CD4-positive, alpha-beta T cell treated with Interleukin-1 beta for 1 hour (primary cell): Measurements from ENCODE around the gene SLC16A7.

Experiments
- DNase-seq, 2 donors: peaks; one replicate each; pipeline ENCODE4 v3.0.0-alpha.2; 2020 to 2022

SLC16A7 gene

DNA sequence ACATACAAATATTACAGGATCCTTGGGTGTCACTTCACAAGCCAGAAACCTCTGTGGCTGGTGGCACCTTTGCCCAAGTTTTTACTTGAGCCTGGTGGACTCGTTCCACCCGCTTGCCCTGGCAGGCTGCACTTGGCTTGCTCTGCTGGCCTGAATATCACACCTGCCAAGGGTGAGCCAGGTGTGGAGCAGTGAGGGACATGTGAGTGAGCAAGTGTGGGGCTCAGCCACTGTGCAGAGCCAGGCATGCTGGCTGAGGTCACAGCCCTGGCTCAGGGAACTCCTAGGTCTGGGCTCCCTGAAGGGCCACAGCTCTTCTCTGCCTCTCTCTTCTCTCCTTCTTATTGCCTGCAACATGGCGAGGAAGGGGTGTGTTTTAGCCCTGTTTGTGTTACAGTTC lies 82.0 kb downstream of the SLC16A7 start:
- no peak for DNase-seq

DNA sequence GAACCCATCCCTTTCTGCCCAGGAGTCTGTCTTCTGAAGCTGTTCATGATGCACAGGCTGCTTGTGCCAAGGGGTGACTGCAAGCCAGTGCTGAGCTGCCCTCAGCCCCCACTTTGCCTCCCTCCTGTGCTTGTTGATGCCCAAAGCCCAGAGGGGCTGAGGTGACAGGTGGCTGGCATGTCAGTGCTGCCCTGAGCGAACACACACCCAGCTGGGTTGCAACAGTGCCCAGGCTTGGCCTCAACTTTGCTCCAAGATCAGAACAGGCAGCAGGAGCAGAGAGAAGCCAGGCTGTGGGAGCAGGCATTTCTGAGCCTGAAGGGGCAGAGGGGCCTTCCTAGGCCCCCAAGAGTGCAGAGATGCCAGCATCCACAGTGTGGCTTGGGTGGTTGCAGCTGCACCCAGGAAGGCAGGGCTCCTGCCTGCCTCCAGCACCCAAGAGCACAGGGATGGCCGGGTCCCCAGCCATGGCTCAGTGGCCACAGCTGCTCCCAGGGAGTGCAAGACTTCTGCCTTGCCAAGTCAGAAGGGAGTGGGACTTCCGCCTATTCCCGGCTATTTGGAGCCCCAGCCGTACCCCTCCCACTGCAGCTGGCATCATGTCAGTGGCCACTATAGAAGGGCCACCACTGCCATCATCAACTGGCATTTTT lies 83.1 kb downstream of the SLC16A7 start:
- DNase-seq, result no peak

GRCh38 chr12:59689776-59690175 lies 93.9 kb downstream of the SLC16A7 start:
- no peak for DNase-seq

DNA sequence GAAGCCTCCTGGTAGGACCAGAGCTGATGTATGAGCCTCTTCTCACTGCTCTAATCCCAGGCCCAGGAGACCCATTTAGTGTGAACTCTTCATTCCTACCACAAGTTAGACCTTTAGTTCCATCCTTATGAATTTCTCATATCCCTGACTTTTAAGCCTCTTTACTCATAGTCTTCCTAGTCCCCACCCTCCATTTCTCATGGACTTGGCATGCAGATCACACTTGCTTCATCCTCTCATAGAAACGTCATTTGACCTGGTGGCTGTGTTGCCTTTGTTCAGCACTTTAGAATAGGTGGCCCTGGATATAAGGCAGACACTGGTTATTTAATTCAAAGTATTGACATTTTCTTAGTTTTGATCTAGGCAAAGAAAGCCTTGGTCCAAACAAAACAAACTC lies 99.5 kb downstream of the SLC16A7 start:
- DNase-seq, result no peak

DNA sequence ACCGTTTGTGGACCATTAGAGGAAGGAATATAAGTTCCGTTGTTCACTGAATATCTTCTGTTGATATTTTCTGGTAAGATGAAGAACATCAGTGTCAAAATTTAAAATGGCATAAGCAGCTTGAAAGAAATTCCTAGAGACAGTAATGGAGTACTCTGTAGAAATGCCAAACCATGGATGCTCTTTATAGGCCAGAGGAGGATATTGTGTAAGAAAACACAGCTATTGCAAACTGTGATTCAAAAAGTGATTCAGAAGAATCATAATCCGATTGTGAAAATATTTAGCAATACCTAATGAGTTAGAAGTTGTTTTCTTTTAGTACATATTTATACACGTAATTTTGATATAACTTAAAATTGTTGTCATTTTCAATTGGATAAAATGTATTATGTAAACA lies 102.8 kb downstream of the SLC16A7 start:
- no peak for DNase-seq

DNA sequence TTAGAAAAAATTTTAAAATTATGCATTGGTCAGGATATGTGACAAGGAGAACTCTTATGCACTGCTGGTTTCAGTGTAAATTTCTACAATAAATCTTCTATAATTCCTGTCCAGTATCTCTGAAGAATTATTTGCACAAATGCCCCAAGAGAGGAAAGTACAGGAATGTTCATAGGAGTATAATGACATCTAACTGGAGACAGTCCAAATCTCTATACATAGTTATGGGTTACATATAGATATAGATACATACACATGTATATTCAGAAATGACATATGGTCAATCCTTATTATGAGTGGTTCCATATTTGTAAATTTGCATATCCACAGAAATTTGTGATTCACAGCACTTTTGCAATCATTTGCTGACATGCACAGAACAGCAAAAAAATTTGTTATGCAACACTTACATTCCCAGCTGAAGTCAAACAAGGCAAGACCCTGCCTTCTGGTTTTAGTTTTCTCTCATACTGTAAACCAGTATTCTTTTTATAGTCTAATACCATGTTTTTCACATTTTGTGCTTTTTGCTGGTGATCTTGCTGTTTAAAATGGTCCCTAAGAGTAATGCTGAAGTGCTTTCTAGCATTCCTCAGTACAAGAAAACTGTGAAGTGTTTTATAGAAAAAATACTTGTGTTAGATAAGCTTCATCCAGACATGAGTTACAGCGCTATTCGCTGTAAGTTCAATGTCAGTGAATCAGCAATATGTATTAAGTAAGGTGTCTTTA lies 103.8 kb downstream of the SLC16A7 start:
- no peak for DNase-seq

DNA sequence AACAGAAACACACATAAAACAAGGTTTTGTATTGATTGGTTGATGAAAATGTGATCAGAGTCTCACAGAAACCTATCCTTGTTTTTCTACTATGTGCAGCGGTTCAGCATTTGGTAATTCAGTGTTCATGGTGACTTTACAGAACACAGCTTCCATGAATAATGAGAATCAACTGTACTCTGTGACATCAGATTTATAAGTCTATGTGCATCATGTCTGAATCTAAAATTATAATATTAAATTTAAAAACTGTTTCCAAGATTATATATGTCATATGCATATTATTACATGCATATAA lies 104.3 kb downstream of the SLC16A7 start:
- DNase-seq, result no peak

GRCh38 chr12:59708064-59708463 lies 112.2 kb downstream of the SLC16A7 start:
- no peak for DNase-seq

- DNase-seq, result no peak
These were observed 112.7 kb downstream of the SLC16A7 start for GRCh38 chr12:59708484-59708883.

- no peak for DNase-seq
These were observed 114.3 kb downstream of the SLC16A7 start for GRCh38 chr12:59710004-59710628.

DNA sequence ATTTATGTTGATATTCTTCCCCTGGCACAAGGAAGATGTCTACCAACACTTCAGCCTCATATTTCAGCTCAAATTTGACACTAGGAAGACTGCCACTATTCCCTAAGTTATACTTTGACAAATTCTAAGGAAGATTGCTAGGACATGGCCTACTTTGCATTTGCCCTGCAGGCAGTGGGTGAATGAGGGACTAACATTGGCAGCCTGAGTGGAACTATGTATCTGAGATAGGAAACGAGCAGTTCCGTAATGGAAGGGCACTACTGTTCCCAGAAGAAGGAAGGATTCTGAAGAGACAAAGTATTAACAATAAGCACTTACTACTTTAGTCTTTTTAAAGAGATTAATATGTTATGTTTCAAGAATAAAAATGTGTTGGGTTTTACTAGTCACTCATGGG lies 115.1 kb downstream of the SLC16A7 start:
- no peak for DNase-seq

DNA sequence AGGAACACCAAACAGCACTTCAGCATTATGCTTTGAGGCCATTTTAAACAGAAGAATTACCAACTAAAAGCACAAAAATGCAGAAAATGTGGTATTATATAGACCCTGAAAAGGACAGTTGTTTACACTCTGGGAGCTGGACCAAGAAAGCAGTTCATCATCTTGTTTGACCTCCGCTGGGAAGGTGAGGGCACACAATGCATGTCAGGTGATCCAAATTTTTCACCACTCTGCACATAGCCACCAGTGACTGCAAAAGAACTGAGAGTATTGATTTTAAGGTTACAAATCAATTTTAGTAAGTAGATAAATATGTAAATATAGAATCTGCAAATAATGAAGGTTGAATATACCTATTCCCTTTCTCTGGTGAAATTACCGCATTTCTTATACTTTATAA lies 119.6 kb downstream of the SLC16A7 start:
- DNase-seq, result no peak

- DNase-seq, result no peak
These were observed 120.2 kb downstream of the SLC16A7 start for GRCh38 chr12:59716043-59716442.

GRCh38 chr12:59717436-59717835 lies 121.6 kb downstream of the SLC16A7 start:
- no peak for DNase-seq

- DNase-seq, result no peak
These were observed 123.9 kb downstream of the SLC16A7 start for GRCh38 chr12:59719701-59720100.

DNA sequence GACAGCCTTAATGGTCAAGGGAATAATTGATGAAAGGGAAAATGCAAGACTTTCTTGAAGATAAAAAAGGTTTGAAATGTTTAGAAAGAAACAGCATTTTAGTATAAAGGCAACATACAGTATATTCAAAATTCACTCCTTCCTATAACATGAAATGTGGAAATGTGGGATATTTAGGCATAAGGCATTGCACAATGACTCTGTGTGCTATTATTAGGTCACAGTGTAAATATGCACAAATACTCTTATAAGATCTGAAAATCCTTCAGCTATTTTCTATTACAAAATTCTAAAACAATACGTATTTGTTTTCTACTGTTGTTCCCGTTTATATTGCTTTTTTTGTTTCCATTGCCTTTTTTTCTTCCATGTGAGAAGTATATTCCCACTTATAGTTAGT lies 127.7 kb downstream of the SLC16A7 start:
- no peak for DNase-seq

DNA sequence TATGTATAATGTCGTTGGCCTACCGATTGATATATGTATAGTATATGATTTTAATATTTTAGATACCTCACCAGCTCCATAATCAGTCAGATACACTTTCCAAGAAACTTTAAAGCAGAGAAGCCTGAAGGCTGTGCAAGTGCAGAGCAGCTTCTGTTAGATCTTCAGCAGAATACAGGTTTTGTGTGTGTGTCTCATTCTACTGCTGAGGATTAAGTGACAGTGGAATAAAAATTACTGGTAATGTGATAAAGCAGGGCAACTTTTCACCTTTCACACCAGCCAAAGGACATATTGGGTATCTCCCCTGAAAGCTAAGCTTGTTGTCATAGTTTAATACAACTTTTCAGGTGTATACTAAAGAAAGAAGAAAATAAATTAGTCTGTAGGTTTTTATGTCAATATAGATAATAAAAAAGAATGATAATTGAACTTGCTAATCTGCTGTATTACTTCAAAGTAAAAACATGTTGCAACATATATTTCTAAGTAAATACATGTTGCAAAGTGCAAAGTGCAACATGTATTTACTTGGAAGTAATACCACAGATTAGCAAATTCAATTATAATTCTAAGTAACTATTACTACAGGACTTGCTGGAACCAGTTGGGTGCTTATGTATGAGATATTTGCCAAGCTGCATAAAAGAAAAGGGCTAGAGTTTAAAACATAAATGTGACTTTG lies 128.3 kb downstream of the SLC16A7 start:
- no peak for DNase-seq

DNA sequence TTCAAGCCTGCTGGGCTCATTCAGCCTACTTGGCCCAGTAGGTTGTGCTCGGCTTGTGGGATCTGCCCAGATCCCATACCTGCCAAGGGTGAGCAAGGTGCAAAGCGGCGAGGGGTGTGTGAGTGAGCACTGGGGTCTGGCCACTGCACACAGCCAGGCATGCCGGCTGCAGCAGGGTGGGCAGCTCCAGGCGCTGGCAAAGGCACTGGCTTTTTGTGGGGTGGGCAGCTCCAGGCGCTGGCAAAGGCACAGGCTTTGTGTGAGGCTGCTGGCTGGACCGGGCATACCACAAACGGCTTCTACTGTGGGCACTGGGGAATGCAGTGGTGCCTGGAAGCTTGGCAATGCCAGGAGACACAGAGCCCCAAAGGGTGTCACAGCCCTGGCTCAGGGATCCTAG lies 137.4 kb downstream of the SLC16A7 start:
- DNase-seq, result no peak

GRCh38 chr12:59734371-59734770 lies 138.5 kb downstream of the SLC16A7 start:
- DNase-seq, result no peak

GRCh38 chr12:59735231-59735630 lies 139.4 kb downstream of the SLC16A7 start:
- no peak for DNase-seq

DNA sequence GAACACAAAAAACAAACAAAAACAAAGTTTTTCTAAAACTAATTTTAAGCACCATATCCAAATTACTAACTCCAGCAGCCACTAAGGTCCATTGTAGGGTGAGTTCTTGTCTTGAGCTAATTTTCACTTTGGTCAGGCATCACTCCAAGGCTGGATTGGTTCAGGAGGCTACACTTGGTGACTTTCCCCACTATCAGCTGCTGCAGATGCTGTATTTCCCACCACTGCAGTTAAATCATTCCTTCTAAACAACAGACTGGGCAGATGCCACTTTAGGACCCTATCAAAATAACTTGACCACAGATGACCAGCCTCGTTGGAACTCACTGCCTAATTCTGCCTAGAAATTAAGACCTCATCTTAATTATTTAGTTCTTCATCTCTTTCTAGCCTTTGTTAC lies 140.5 kb downstream of the SLC16A7 start:
- no peak for DNase-seq

- DNase-seq, result no peak
These were observed 141.0 kb downstream of the SLC16A7 start for GRCh38 chr12:59736786-59737185.

GRCh38 chr12:59737725-59738463 lies 142.1 kb downstream of the SLC16A7 start:
- DNase-seq, result no peak
